ENCODE measurements around the gene CDH4. TPM values are rescaled to one million over a fixed set of nuclear protein-coding genes. Genes with fewer than 3 reads are reported as not detected.
A peak's percentile ranks its signal among the peaks of the same experiment; 100 is the strongest.

CDH4 gene
- total and polyA plus RNA-seq, 4 donors: 0.06 to 0.10 TPM; not detected in 2

GRCh38 chr20:61244213-61244612 is 7.8 kb upstream of the CDH4 start:
- no peak for DNase-seq
- no peak for ATAC-seq (ENCODE audit: low FRiP score)
- Histone ChIP-seq H3K9me3 (ENCODE audit: control insufficient read depth, low read length) (peaks cover 7% of the 10 kb centered on the region), H3K27ac (ENCODE audit: low read depth in 1 of 2, low read length in 2 of 2) (no peak overlapping the region), H3K27me3 (ENCODE audit: control insufficient read depth in 1 of 2, insufficient read depth in 2 of 2, low read length in 1 of 2) (no peaks in the 10 kb centered on the region), H3K4me3 (ENCODE audit: low read length in 2 of 2) (no peak overlapping the region), H3K36me3 (ENCODE audit: control insufficient read depth in 1 of 2, insufficient read depth in 2 of 2, low read length in 1 of 2) (no peaks in the 10 kb centered on the region), H3K4me1 (ENCODE audit: control insufficient read depth in 1 of 2, insufficient read depth in 2 of 2, low read length in 2 of 2) (no peaks in the 10 kb centered on the region)
- intact Hi-C loops (cut with DNase I): no loop called here
- 72 to 75% methylated on average over 8 of the region's 8 CpGs for WGBS, 2 donors

DNA sequence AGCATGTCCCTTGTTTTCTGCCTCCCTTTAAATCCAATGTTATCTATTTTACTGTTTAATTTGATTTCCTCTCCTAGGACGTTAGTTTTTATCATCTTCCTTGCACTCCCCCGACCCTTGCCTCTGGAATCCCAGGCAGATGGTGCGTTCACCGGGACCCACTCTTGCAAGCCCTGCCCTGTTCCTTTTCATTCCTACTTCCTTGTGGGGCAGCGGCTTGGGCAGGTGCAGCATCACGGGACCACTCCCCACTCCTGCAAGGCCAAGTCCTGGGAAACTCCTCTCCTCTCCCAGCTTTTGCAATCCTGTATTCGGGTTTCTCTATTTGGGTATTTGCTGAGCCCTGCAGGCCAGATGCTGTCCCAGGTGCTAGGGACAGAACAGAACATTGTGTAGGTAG is 5.8 kb upstream of the CDH4 start:
- no peak overlapping the region for H3K4me3 ChIP-seq (ENCODE audit: low read length in 2 of 2)
- no peaks in the 10 kb centered on the region for H3K36me3 ChIP-seq (ENCODE audit: control insufficient read depth in 1 of 2, insufficient read depth in 2 of 2, low read length in 1 of 2)
- 66 to 68% methylated on average over 7 of the region's 7 CpGs for WGBS, 2 donors
- no peaks in the 10 kb centered on the region for H3K4me1 ChIP-seq (ENCODE audit: control insufficient read depth in 1 of 2, insufficient read depth in 2 of 2, low read length in 2 of 2)
- no peak for DNase-seq
- peaks cover 2% of the 10 kb centered on the region for H3K9me3 ChIP-seq (ENCODE audit: control insufficient read depth, low read length)
- H3K27ac ChIP-seq (ENCODE audit: low read depth in 1 of 2, low read length in 2 of 2): no peak overlapping the region
- intact Hi-C loops (cut with DNase I): no loop called here
- no peak for ATAC-seq (ENCODE audit: low FRiP score)
- H3K27me3 ChIP-seq (ENCODE audit: control insufficient read depth in 1 of 2, insufficient read depth in 2 of 2, low read length in 1 of 2): no peaks in the 10 kb centered on the region

GRCh38 chr20:61249626-61250025 is 2.4 kb upstream of the CDH4 start:
- intact Hi-C loops (cut with DNase I): no loop called here
- 90 to 92% methylated on average over 4 of the region's 4 CpGs for WGBS, 2 donors

DNA sequence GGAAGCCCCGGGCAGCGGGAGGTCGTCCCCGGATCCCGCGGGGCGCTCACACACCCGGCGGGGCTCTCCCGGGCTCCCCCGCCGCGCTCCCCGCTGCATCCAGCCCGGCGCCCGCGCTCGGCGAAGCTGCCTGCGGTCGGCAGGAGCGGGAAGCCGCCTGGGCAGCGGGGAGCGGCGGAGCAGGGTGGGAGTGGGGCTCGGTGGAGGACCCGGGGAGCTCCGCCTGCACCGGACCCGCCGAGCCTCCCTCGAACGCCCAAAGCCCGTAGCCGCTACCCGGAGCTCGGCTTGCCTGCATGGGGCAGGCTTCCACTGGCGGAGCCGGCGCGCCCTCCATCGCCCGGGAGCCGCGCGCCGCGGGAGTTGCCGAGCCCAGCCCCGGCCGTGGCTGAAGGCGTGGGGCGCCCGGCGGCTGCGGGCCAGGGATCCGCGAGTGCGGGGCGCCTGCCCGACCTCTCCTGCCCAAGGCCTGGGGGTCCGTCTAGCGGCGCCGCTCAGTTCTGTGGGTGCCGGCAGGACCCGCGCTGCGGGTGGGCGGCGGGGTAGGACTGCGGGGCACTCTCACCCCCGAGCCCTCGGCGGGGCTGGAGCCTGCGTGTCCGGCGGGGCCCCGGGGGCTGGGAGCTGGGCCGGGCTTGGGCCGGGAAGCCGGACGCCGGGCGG is 671 bp downstream of the CDH4 start:
- peaks cover 0 to 2% of the 10 kb centered on the region in 2 donors for H3K27me3 ChIP-seq (ENCODE audit: control insufficient read depth in 1 of 2, insufficient read depth in 2 of 2, low read length in 1 of 2)
- DNase-seq (no peak), ATAC-seq (ENCODE audit: low FRiP score) (no peak)
- H3K36me3 ChIP-seq (ENCODE audit: control insufficient read depth in 1 of 2, insufficient read depth in 2 of 2, low read length in 1 of 2): no peaks in the 10 kb centered on the region
- H3K4me1 ChIP-seq (ENCODE audit: control insufficient read depth in 1 of 2, insufficient read depth in 2 of 2, low read length in 2 of 2): no peaks in the 10 kb centered on the region
- H3K27ac ChIP-seq (ENCODE audit: low read depth in 1 of 2, low read length in 2 of 2): no peak overlapping the region
- H3K9me3 ChIP-seq (ENCODE audit: control insufficient read depth, low read length): peaks cover 2% of the 10 kb centered on the region
- H3K4me3 ChIP-seq (ENCODE audit: low read length in 2 of 2): peak overlapping the region in 1 of 2 donors; percentile 22
- intact Hi-C loops (cut with DNase I): no loop called here
- WGBS, 2 donors: 0 to 1% methylated on average over 33 to 87 of the region's 87 CpGs

More at GRCh38 chr20:61249626-61250025, 2.4 kb upstream of the CDH4 start:
- Histone ChIP-seq H3K27ac (ENCODE audit: low read depth in 1 of 2, low read length in 2 of 2) (no peak overlapping the region), H3K9me3 (ENCODE audit: control insufficient read depth, low read length) (no peaks in the 10 kb centered on the region), H3K27me3 (ENCODE audit: control insufficient read depth in 1 of 2, insufficient read depth in 2 of 2, low read length in 1 of 2) (peaks cover 0 to 2% of the 10 kb centered on the region in 2 donors), H3K4me1 (ENCODE audit: control insufficient read depth in 1 of 2, insufficient read depth in 2 of 2, low read length in 2 of 2) (no peaks in the 10 kb centered on the region), H3K4me3 (ENCODE audit: low read length in 2 of 2) (no peak overlapping the region), H3K36me3 (ENCODE audit: control insufficient read depth in 1 of 2, insufficient read depth in 2 of 2, low read length in 1 of 2) (no peaks in the 10 kb centered on the region)
- DNase-seq (no peak), ATAC-seq (ENCODE audit: low FRiP score) (no peak)

DNA sequence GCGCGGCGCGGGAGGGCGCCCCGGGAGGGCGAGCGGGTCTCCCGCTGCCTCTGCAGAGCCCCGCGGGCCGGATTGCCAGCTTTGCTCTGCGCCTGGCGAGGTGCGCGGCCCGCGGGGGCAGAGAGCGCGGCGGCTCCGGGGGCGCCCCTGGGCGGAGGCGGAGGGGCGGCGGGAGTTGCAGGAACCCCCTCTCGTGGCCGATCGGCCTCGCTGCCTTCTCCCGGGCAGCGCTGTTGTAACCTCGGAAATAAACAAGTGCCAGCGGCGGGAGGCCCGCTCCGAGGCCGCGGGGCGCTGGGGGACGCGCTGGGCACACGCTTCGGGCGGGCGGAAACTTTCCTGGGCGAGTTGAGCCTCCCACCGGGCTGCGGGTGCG is 1.2 kb downstream of the CDH4 start:
- Histone ChIP-seq H3K4me1 (ENCODE audit: control insufficient read depth in 1 of 2, insufficient read depth in 2 of 2, low read length in 2 of 2) (no peaks in the 10 kb centered on the region), H3K9me3 (ENCODE audit: control insufficient read depth, low read length) (peaks cover 2% of the 10 kb centered on the region), H3K4me3 (ENCODE audit: low read length in 2 of 2) (no peak overlapping the region), H3K27me3 (ENCODE audit: control insufficient read depth in 1 of 2, insufficient read depth in 2 of 2, low read length in 1 of 2) (peaks cover 0 to 2% of the 10 kb centered on the region in 2 donors), H3K27ac (ENCODE audit: low read depth in 1 of 2, low read length in 2 of 2) (no peak overlapping the region), H3K36me3 (ENCODE audit: control insufficient read depth in 1 of 2, insufficient read depth in 2 of 2, low read length in 1 of 2) (no peaks in the 10 kb centered on the region)
- ATAC-seq (ENCODE audit: low FRiP score): no peak
- DNase-seq: no peak
- WGBS, 2 donors: 0 to 1% methylated on average over 48 to 51 of the region's 51 CpGs
- intact Hi-C loops (cut with DNase I): no loop called here

DNA sequence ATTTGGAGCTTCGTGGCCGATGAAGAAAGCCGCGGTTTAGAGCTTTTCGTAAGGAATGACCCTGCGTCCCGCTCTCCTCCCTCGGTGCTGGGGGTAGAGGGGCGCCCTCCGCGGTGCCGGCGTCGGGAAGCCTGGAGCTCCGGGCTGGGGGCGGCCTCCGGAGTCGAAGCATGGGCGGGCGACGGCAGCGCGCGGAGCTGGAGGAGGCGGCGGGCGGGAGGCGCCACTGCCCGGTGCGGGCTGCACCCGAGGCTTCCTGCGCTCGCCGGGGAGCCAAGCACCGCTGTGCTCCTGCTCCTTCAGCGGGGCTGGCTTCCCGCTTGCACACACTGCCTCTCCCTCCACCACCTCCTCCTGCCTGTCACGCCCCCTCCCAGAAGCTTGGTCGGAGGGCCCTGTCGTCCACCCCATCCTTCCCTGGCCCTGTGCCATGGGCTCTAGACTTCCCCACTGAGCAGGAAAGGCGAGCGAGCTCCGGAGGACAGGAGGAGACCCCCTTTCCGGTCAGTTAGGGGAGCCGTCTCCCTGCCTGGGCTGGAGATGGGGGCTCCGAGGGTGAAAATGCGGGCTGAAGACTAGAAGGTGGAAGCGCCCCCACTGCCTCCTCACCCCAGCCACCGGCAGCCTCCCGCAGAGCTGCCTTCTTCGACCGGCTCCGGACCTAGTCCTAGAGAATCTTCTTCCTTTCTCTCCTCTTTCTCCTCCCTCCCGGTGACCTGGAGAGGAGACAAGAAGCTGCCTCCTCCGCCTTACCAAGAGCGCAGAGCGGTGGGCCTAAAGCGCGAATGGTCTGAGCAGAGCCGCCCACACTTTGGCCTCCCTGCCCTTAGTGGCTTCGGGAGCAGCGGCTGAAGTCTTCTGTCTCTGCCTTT is 1.8 kb downstream of the CDH4 start:
- ATAC-seq (ENCODE audit: low FRiP score) (no peak), DNase-seq (no peak)
- intact Hi-C loops (cut with DNase I): no loop called here
- Histone ChIP-seq H3K4me3 (ENCODE audit: low read length in 2 of 2) (no peak overlapping the region), H3K36me3 (ENCODE audit: control insufficient read depth in 1 of 2, insufficient read depth in 2 of 2, low read length in 1 of 2) (no peaks in the 10 kb centered on the region), H3K9me3 (ENCODE audit: control insufficient read depth, low read length) (peaks cover 4% of the 10 kb centered on the region), H3K4me1 (ENCODE audit: control insufficient read depth in 1 of 2, insufficient read depth in 2 of 2, low read length in 2 of 2) (no peaks in the 10 kb centered on the region), H3K27ac (ENCODE audit: low read depth in 1 of 2, low read length in 2 of 2) (no peak overlapping the region), H3K27me3 (ENCODE audit: control insufficient read depth in 1 of 2, insufficient read depth in 2 of 2, low read length in 1 of 2) (peaks cover 0 to 2% of the 10 kb centered on the region in 2 donors)
- 3 to 5% methylated on average over 55 to 62 of the region's 62 CpGs for WGBS, 2 donors

DNA sequence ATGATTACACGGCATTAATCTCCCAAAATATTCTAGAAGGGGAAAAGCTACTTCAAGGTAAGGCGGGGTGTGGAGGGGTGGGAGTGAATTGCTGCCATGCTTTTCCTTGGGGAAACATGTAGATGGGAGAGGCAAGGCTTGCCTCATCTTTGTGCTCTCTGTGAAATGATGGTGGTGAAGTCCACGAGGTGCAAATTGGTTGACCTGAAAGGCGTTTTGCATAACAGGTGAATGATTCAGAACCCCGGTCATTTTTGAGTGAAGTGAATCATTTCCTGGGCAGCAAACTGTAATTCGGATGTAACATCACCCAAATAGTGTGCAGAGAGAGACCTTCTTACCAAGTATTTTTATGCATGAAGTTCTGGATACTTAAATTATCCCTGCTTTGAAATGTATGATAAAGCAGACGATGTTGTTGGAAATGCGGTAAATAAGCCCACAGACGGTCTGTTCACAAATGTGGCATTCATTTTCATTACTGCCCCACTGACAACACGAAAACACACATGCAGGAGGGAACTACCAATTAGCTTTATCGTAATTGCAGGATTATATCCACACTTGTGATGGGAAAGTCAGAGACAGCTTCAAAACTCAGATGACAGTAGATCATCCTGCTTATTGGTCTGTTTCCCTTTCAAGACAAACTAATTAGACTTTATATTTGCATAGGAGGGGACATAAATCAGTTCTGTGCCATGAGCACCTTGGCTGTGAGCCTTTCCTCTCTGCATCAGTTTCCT is 3.0 kb downstream of the CDH4 start:
- 74 to 76% methylated on average over 11 of the region's 11 CpGs for WGBS, 2 donors
- Histone ChIP-seq H3K4me1 (ENCODE audit: control insufficient read depth in 1 of 2, insufficient read depth in 2 of 2, low read length in 2 of 2) (no peaks in the 10 kb centered on the region), H3K27me3 (ENCODE audit: control insufficient read depth in 1 of 2, insufficient read depth in 2 of 2, low read length in 1 of 2) (peaks cover 0 to 2% of the 10 kb centered on the region in 2 donors), H3K27ac (ENCODE audit: low read depth in 1 of 2, low read length in 2 of 2) (no peak overlapping the region), H3K4me3 (ENCODE audit: low read length in 2 of 2) (no peak overlapping the region), H3K9me3 (ENCODE audit: control insufficient read depth, low read length) (peaks cover 9% of the 10 kb centered on the region), H3K36me3 (ENCODE audit: control insufficient read depth in 1 of 2, insufficient read depth in 2 of 2, low read length in 1 of 2) (no peaks in the 10 kb centered on the region)
- intact Hi-C loops (cut with DNase I): no loop called here
- ATAC-seq (ENCODE audit: low FRiP score) (no peak), DNase-seq (no peak)

GRCh38 chr20:61256365-61256764 is 4.3 kb downstream of the CDH4 start:
- no peaks in the 10 kb centered on the region for H3K4me1 ChIP-seq (ENCODE audit: control insufficient read depth in 1 of 2, insufficient read depth in 2 of 2, low read length in 2 of 2)
- no peak overlapping the region for H3K4me3 ChIP-seq (ENCODE audit: low read length in 2 of 2)
- ATAC-seq (ENCODE audit: low FRiP score) (no peak), DNase-seq (no peak)
- 84 to 85% methylated on average over 9 of the region's 9 CpGs for WGBS, 2 donors
- H3K9me3 ChIP-seq (ENCODE audit: control insufficient read depth, low read length): peaks cover 9% of the 10 kb centered on the region
- intact Hi-C loops (cut with DNase I): no loop called here
- no peaks in the 10 kb centered on the region for H3K36me3 ChIP-seq (ENCODE audit: control insufficient read depth in 1 of 2, insufficient read depth in 2 of 2, low read length in 1 of 2)
- peaks cover 0 to 2% of the 10 kb centered on the region in 2 donors for H3K27me3 ChIP-seq (ENCODE audit: control insufficient read depth in 1 of 2, insufficient read depth in 2 of 2, low read length in 1 of 2)
- H3K27ac ChIP-seq (ENCODE audit: low read depth in 1 of 2, low read length in 2 of 2): no peak overlapping the region
